Esophagus muscularis mucosa (tissue), 3 donors: Measurements from ENCODE around the gene PTPRB.

Source experiments
- CTCF ChIP-seq, 3 experiments: fragments of 200-600 bp in 2 of 3; fragments of 450-650 bp in 1 of 3; sonication (generic) in 2 of 3; IDR thresholded peaks; one replicate each; pipeline ENCODE4 v1.5.1; 2017 to 2019; ENCODE audit warnings: antibody characterized with exemption in 3 of 3, mild to moderate bottlenecking in 2 of 3, moderate library complexity in 1 of 3
- EP300 ChIP-seq: sonication (generic); formaldehyde crosslinking; IDR thresholded peaks from one replicate; pipeline ENCODE4 v1.6.1; 2017; ENCODE audit warnings: antibody characterized with exemption

GRCh38 chr12:70592664-70593063, 44.6 kb downstream of the PTPRB start:
- TF ChIP-seq EP300 (no peak), CTCF (IDR thresholded peaks at IDR 0.05) (no peak)
